GM12878 (cell line): ENCODE measurements around the gene TFCP2. TPM values are rescaled to one million over a fixed set of nuclear protein-coding genes. Genes with fewer than 3 reads are reported as not detected.

ENCODE experiments used
- BMI1 ChIP-seq: fragments of 450-650 bp; IDR thresholded peaks from 2 replicates; pipeline ENCODE4 v1.6.1; 2016; ENCODE audit warnings: mild to moderate bottlenecking, moderate library complexity, borderline replicate concordance
- CEBPB ChIP-seq, 2 experiments: fragments of 150-350 bp in 1 of 2; IDR thresholded peaks; 2 replicates each; pipeline ENCODE4 v1.6.1; 2012 to 2014; ENCODE audit warnings: low read depth in 2 of 2, low read length in 2 of 2, borderline replicate concordance in 1 of 2, inconsistent platforms in 1 of 2
- CHD1 ChIP-seq: IDR thresholded peaks from 2 replicates; pipeline ENCODE4 v1.6.1; 2012; ENCODE audit warnings: low read depth, low read length, improper control_type of control experiment
- CTCF ChIP-seq, 3 experiments: IDR thresholded peaks in 2 of 3; conservative IDR thresholded peaks in 1 of 3; 2 replicates each; pipeline ENCODE4 v1.5.1; 2011; ENCODE audit warnings: low read depth in 3 of 3, low read length in 3 of 3, mild to moderate bottlenecking in 3 of 3, control low read depth in 2 of 3, moderate library complexity in 2 of 3, inconsistent platforms in 1 of 3, mixed read lengths in 1 of 3; ENCODE audit not compliant: control insufficient read depth in 2 of 3, insufficient read depth in 1 of 3; ENCODE audit errors: extremely low read depth in 1 of 3
- ESRRA ChIP-seq: IDR thresholded peaks from 2 replicates; pipeline ENCODE4 v1.6.1; 2012; ENCODE audit warnings: mild to moderate bottlenecking, low read length, improper control_type of control experiment
- HDAC2 ChIP-seq: fragments of 200-600 bp; sonication (generic); IDR thresholded peaks from 2 replicates; pipeline ENCODE4 v1.6.1; 2017
- HDGF ChIP-seq: fragments of 450-650 bp; IDR thresholded peaks from 2 replicates; pipeline ENCODE4 v1.6.1; 2016; ENCODE audit warnings: antibody characterized with exemption
- IKZF2 ChIP-seq, 2 experiments: fragments of 450-650 bp; IDR thresholded peaks; 2 replicates each; pipeline ENCODE4 v1.6.1; 2017; ENCODE audit warnings: mild to moderate bottlenecking in 2 of 2, moderate library complexity in 2 of 2
- LARP7 ChIP-seq: fragments of 450-650 bp; IDR thresholded peaks from 2 replicates; pipeline ENCODE4 v1.6.1; 2017; ENCODE audit warnings: mild to moderate bottlenecking
- NR2C1 ChIP-seq: fragments of 450-650 bp; IDR thresholded peaks from 2 replicates; pipeline ENCODE4 v1.6.1; 2017; ENCODE audit warnings: antibody characterized with exemption, mild to moderate bottlenecking, moderate library complexity
- RAD51 ChIP-seq: fragments of 450-650 bp; IDR thresholded peaks from 2 replicates; pipeline ENCODE4 v1.6.1; 2016; ENCODE audit warnings: moderate library complexity, mild to moderate bottlenecking, inconsistent platforms
- RELB ChIP-seq: fragments of 450-650 bp; IDR thresholded peaks from 2 replicates; pipeline ENCODE4 v1.6.1; 2017; ENCODE audit warnings: low read depth, mild to moderate bottlenecking, moderate library complexity
- SIX5 ChIP-seq: IDR thresholded peaks from 2 replicates; pipeline ENCODE4 v1.6.1; 2011; ENCODE audit warnings: mild to moderate bottlenecking, low read depth, low read length, moderate library complexity; ENCODE audit not compliant: severe bottlenecking
- SMAD5 ChIP-seq: IDR thresholded peaks from 2 replicates; pipeline ENCODE4 v1.6.1; 2016; ENCODE audit warnings: antibody characterized with exemption, low read depth
- SUZ12 ChIP-seq: fragments of 200-600 bp; sonication (generic); IDR thresholded peaks from one replicate; pipeline ENCODE4 v1.6.1; 2018; ENCODE audit warnings: antibody characterized with exemption, mild to moderate bottlenecking; ENCODE audit not compliant: unreplicated experiment
- TCF12 ChIP-seq: IDR thresholded peaks from 2 replicates; pipeline ENCODE4 v1.6.1; 2011; ENCODE audit warnings: low read depth, mild to moderate bottlenecking, low read length
- USF2 ChIP-seq: IDR thresholded peaks from 2 replicates; pipeline ENCODE4 v1.6.1; 2011; ENCODE audit warnings: low read depth, low read length, improper control_type of control experiment, borderline replicate concordance
- ZNF217 ChIP-seq: fragments of 450-650 bp; IDR thresholded peaks from 2 replicates; pipeline ENCODE4 v1.6.1; 2017; ENCODE audit warnings: antibody characterized with exemption, mild to moderate bottlenecking
- ZNF274 ChIP-seq: IDR thresholded peaks from one replicate; pipeline ENCODE4 v1.8.0; 2011; ENCODE audit not compliant: insufficient read length, insufficient read depth
- ZNF384 ChIP-seq: IDR thresholded peaks from 2 replicates; pipeline ENCODE4 v1.6.1; 2012; ENCODE audit warnings: low read depth, mild to moderate bottlenecking, low read length, improper control_type of control experiment, borderline replicate concordance
- ZNF687 ChIP-seq: fragments of 450-650 bp; IDR thresholded peaks from 2 replicates; pipeline ENCODE4 v1.6.1; 2017; ENCODE audit warnings: mild to moderate bottlenecking, moderate library complexity
- polyA plus RNA-seq, 11 experiments: library from polyadenylated mRNA; depleted of rRNA in 4 of 11; unstranded in 6 of 11; stranded (reverse) in 5 of 11; fragments of >200 nt; fragmentation: Nextera tagmentation in 4 of 11; fragmentation: Illumina TruSeq in 1 of 11; extraction: Ambion mirVana in 4 of 11; extraction: Trizol in 1 of 11; gene quantifications; 1 replicate in 1 of 11; 2 replicates in 10 of 11; pipeline versions ENCODE4 v1.2.1 to v1.2.3, GENCODE V29; 2011 to 2016; ENCODE audit warnings: inconsistent platforms in 2 of 11, missing spikeins in 2 of 11, low read depth in 1 of 11
- total RNA-seq, 4 experiments: library from RNA; depleted of rRNA in 3 of 4; stranded (reverse); fragments of >200 nt in 3 of 4; fragmentation: Illumina TruSeq in 1 of 4; extraction: Trizol in 1 of 4; gene quantifications; 2 replicates each; pipeline versions ENCODE4 v1.2.1 to v1.2.3, GENCODE V29; 2013 to 2021

Gene TFCP2
- total and polyA plus RNA-seq, 10 of the 15 experiments (the other 5 are each of a cell fraction or from before 2014, with no cell fraction given), result 5.8 to 29.7 (median 14.2) TPM

GRCh38 chr12:51047655-51048540 is 125.0 kb downstream of the TFCP2 start, which contains the start of gene LETMD1 (continued):
- TF ChIP-seq SMAD5 (peak; percentile 93), NR2C1 (peak; percentile 93), ZNF687 (peak; percentile 92), CHD1 (no peak), RELB (peak; percentile 88), TCF12 (peak; percentile 43; the same call in 1 of the 2 replicates), ESRRA (0 out of 2 replicates have a peak, but pooled peaks have one; percentile 40), HDAC2 (no peak), LARP7 (no peak), ZNF274 (no peak), ZNF384 (no peak), CEBPB (IDR thresholded peaks at IDR 0.05; ENCODE audit: borderline replicate concordance in 1 of 2, low read depth in 2 of 2, low read length in 2 of 2) (no peak), SUZ12 (no peak), HDGF (peak; percentile 87), ZNF217 (no peak), USF2 (no peak), CTCF (IDR thresholded peaks at IDR 0.05 in 2 of 3, conservative IDR thresholded peaks at IDR 0.05 in 1 of 3; ENCODE audit: control insufficient read depth in 2 of 3, extremely low read depth in 1 of 3, insufficient read depth in 1 of 3, low read depth in 3 of 3, low read length in 3 of 3) (peak; percentile 92 to 97 (median 94)), IKZF2 (IDR thresholded peaks at IDR 0.05) (peak; percentile 66 to 74; a peak in 1 of 4 replicates), RAD51 (no peak), SIX5 (peak; percentile 3), BMI1 (no peak)
